Trophoblast cell (in vitro differentiated cells and primary cell): ENCODE measurements around the gene PDGFC.

Experiments used
- DNase-seq, 2 donors: peaks; one replicate each; pipeline ENCODE4 v3.0.0-alpha.2; 2016
- H2AFZ ChIP-seq: 2 replicates; pipeline ENCODE4 v1.6.1; 2013; ENCODE audit warnings: low read length, moderate library complexity, mild to moderate bottlenecking; ENCODE audit not compliant: insufficient read depth, poor library complexity
- H2AK5ac ChIP-seq: 2 replicates; pipeline ENCODE4 v1.6.1; 2013; ENCODE audit warnings: mild to moderate bottlenecking, low read length
- H2BK120ac ChIP-seq: 2 replicates; pipeline ENCODE4 v1.6.1; 2013; ENCODE audit warnings: low read length, mild to moderate bottlenecking, moderate library complexity; ENCODE audit not compliant: insufficient read depth, poor library complexity
- H2BK12ac ChIP-seq: 2 replicates; pipeline ENCODE4 v1.6.1; 2013; ENCODE audit warnings: mild to moderate bottlenecking, low read length, moderate library complexity
- H2BK5ac ChIP-seq: 2 replicates; pipeline ENCODE4 v1.6.1; 2013; ENCODE audit warnings: low read length, low read depth, moderate library complexity, mild to moderate bottlenecking; ENCODE audit not compliant: poor library complexity
- H3K14ac ChIP-seq: 2 replicates; pipeline ENCODE4 v1.6.1; 2013; ENCODE audit warnings: mild to moderate bottlenecking, low read length
- H3K18ac ChIP-seq: 2 replicates; pipeline ENCODE4 v1.6.1; 2013; ENCODE audit warnings: mild to moderate bottlenecking, low read length
- H3K23ac ChIP-seq: 2 replicates; pipeline ENCODE4 v1.6.1; 2013; ENCODE audit warnings: low read length
- H3K27ac ChIP-seq: 2 replicates; pipeline ENCODE4 v1.5.1; 2013; ENCODE audit warnings: low read depth, mild to moderate bottlenecking, inconsistent platforms, low read length, moderate library complexity
- H3K27me3 ChIP-seq: 2 replicates; pipeline ENCODE4 v1.6.1; 2013; ENCODE audit warnings: inconsistent platforms, mild to moderate bottlenecking, low read length, moderate library complexity; ENCODE audit not compliant: insufficient read depth
- H3K36me3 ChIP-seq, 2 experiments: 1 replicate in 1 of 2; 2 replicates in 1 of 2; pipeline ENCODE4 v1.6.1; 2013; ENCODE audit warnings: low read length in 2 of 2, mild to moderate bottlenecking in 2 of 2, moderate library complexity in 1 of 2; ENCODE audit not compliant: insufficient read depth in 2 of 2, control insufficient read depth in 1 of 2
- H3K4ac ChIP-seq: 2 replicates; pipeline ENCODE4 v1.6.1; 2013; ENCODE audit warnings: low read depth, mild to moderate bottlenecking, low read length, moderate library complexity
- H3K4me1 ChIP-seq, 2 experiments: 1 replicate in 1 of 2; 2 replicates in 1 of 2; pipeline ENCODE4 v1.6.1; 2013; ENCODE audit warnings: low read length in 2 of 2, mild to moderate bottlenecking in 2 of 2, moderate library complexity in 1 of 2; ENCODE audit not compliant: insufficient read depth in 2 of 2, control insufficient read depth in 1 of 2
- H3K4me2 ChIP-seq: 2 replicates; pipeline ENCODE4 v1.6.1; 2013; ENCODE audit warnings: inconsistent platforms, mild to moderate bottlenecking, low read length, moderate library complexity
- H3K4me3 ChIP-seq: 2 replicates; pipeline ENCODE4 v1.5.1; 2013; ENCODE audit warnings: mild to moderate bottlenecking, low read depth, low read length, inconsistent platforms
- H3K79me1 ChIP-seq: one replicate; pipeline ENCODE4 v1.6.1; 2013; ENCODE audit warnings: low read length
- H3K79me2 ChIP-seq: 2 replicates; pipeline ENCODE4 v1.6.1; 2013; ENCODE audit warnings: low read length, mild to moderate bottlenecking; ENCODE audit not compliant: control insufficient read depth, insufficient read depth, poor library complexity
- H3K9ac ChIP-seq: 2 replicates; pipeline ENCODE4 v1.6.1; 2013; ENCODE audit warnings: mild to moderate bottlenecking, low read length
- H3K9me3 ChIP-seq: 2 replicates; pipeline ENCODE4 v1.6.1; 2013; ENCODE audit warnings: low read depth, mild to moderate bottlenecking, control low read depth, inconsistent platforms, low read length; ENCODE audit not compliant: insufficient read depth
- H4K12ac ChIP-seq: 2 replicates; pipeline ENCODE4 v1.6.1; 2013; ENCODE audit warnings: low read depth, mild to moderate bottlenecking, low read length, moderate library complexity
- H4K8ac ChIP-seq: 2 replicates; pipeline ENCODE4 v1.6.1; 2013; ENCODE audit warnings: low read depth, mild to moderate bottlenecking, low read length, moderate library complexity
- H4K91ac ChIP-seq: one replicate; pipeline ENCODE4 v1.6.1; 2013; ENCODE audit warnings: low read depth, mild to moderate bottlenecking, low read length, moderate library complexity
- WGBS: extraction: QIAGEN DNeasy Blood & Tissue Kit; methylation state at CpG from one replicate; pipeline ENCODE4 v1.1.7; 2013; ENCODE audit warnings: missing lambda C conversion rate; ENCODE audit not compliant: insufficient read length, insufficient coverage; ENCODE audit errors: extremely low coverage; 5-methylcytosine and 5-hydroxymethylcytosine counted together

PDGFC gene

DNA sequence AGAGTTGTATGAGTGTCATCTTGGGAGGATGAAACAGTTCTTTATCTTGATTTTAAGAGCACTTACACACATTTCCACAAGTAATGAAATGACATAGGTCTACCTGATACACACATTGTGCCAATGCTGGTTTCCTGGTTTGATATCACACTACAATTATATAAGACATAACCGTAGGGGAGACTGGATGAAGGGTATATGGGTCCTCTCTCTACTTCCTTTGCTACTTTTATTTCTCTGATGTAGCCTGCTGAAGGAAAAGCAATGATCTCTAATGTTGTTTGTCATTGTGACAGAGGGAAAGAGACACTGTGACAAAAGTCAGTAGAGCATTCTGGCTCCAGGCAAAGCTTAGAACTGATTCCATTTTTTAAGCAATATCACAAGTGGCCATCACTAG is 238.0 kb downstream of the PDGFC start:
- Histone ChIP-seq H2AK5ac (no peak overlapping the region), H3K36me3 (no peaks in the 10 kb centered on the region), H2BK120ac (no peak overlapping the region), H3K79me2 (no peaks in the 10 kb centered on the region), H4K91ac (no peak overlapping the region), H4K8ac (no peak overlapping the region), H3K4me3 (no peak overlapping the region), H3K27ac (no peak overlapping the region), H2BK5ac (no peak overlapping the region), H3K23ac (no peak overlapping the region), H3K14ac (no peak overlapping the region), H3K4ac (no peak overlapping the region), H3K27me3 (no peaks in the 10 kb centered on the region), H3K9ac (no peak overlapping the region), H3K18ac (no peak overlapping the region), H4K12ac (no peak overlapping the region), H2BK12ac (no peak overlapping the region), H2AFZ (no peak overlapping the region), H3K9me3 (no peaks in the 10 kb centered on the region), H3K4me2 (no peak overlapping the region), H3K79me1 (no peaks in the 10 kb centered on the region), H3K4me1 (peaks cover 0 to 4% of the 10 kb centered on the region in 2 experiments)
- DNase-seq, result no peak
- no CpG with 5 or more reads among the region's 1 CpG for WGBS

GRCh38 chr4:156732634-156733033 is 239.0 kb downstream of the PDGFC start:
- H3K4ac ChIP-seq, result no peak overlapping the region
- no peak for DNase-seq
- WGBS, result no CpG with 5 or more reads among the region's 6 CpGs
- no peak overlapping the region for H2BK120ac ChIP-seq
- no peak overlapping the region for H2BK5ac ChIP-seq
- no peak overlapping the region for H3K9ac ChIP-seq
- H4K8ac ChIP-seq, result no peak overlapping the region
- H3K27me3 ChIP-seq, result no peaks in the 10 kb centered on the region
- no peak overlapping the region for H2BK12ac ChIP-seq
- no peak overlapping the region for H2AK5ac ChIP-seq
- H3K14ac ChIP-seq, result no peak overlapping the region
- H3K18ac ChIP-seq, result no peak overlapping the region
- H3K4me2 ChIP-seq, result no peak overlapping the region
- no peaks in the 10 kb centered on the region for H3K79me2 ChIP-seq
- H3K36me3 ChIP-seq, result no peaks in the 10 kb centered on the region
- no peak overlapping the region for H2AFZ ChIP-seq
- no peaks in the 10 kb centered on the region for H3K9me3 ChIP-seq
- H3K79me1 ChIP-seq, result no peaks in the 10 kb centered on the region
- peaks cover 0 to 4% of the 10 kb centered on the region in 2 experiments for H3K4me1 ChIP-seq
- no peak overlapping the region for H3K23ac ChIP-seq
- no peak overlapping the region for H3K27ac ChIP-seq
- no peak overlapping the region for H3K4me3 ChIP-seq
- H4K12ac ChIP-seq, result no peak overlapping the region
- H4K91ac ChIP-seq, result no peak overlapping the region

- H2BK5ac ChIP-seq, result no peak overlapping the region
- WGBS, result no CpG with 5 or more reads among the region's 4 CpGs
- no peak overlapping the region for H3K23ac ChIP-seq
- no peak overlapping the region for H3K4ac ChIP-seq
- no peaks in the 10 kb centered on the region for H3K27me3 ChIP-seq
- no peak overlapping the region for H3K4me3 ChIP-seq
- no peak for DNase-seq
- no peak overlapping the region for H4K8ac ChIP-seq
- H3K36me3 ChIP-seq, result no peaks in the 10 kb centered on the region
- H3K4me2 ChIP-seq, result no peak overlapping the region
- H3K9me3 ChIP-seq, result peaks cover 8% of the 10 kb centered on the region
- H2BK120ac ChIP-seq, result no peak overlapping the region
- H3K14ac ChIP-seq, result no peak overlapping the region
- H3K18ac ChIP-seq, result no peak overlapping the region
- H2AK5ac ChIP-seq, result no peak overlapping the region
- H3K27ac ChIP-seq, result no peak overlapping the region
- H3K79me2 ChIP-seq, result no peaks in the 10 kb centered on the region
- no peak overlapping the region for H4K91ac ChIP-seq
- H4K12ac ChIP-seq, result no peak overlapping the region
- no peak overlapping the region for H2BK12ac ChIP-seq
- H2AFZ ChIP-seq, result no peak overlapping the region
- H3K4me1 ChIP-seq, result no peaks in the 10 kb centered on the region
- H3K79me1 ChIP-seq, result no peaks in the 10 kb centered on the region
- H3K9ac ChIP-seq, result no peak overlapping the region
Measured at GRCh38 chr4:156729416-156729815, 242.2 kb downstream of the PDGFC start.

DNA sequence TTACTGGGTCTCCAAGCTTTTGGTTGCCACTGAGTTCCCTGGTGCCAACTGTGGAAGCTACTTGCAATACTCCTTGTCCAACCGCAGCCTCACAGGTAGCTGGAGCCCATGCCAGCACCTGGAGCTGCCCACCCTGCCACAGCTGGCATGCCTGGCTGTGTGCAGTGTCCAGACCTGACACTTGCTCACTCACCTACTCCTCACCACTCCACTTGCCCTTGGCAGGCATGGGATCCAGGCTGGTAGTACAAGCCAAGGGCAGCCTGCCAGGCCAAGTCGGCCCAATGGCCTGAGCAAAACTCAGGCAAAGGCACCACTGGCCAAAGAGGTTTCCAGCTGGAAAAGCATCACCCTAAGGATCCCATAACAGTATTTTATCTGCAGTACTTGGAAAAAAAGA is 246.3 kb downstream of the PDGFC start:
- Histone ChIP-seq H3K4me2 (no peak overlapping the region), H3K36me3 (no peaks in the 10 kb centered on the region), H3K9ac (no peak overlapping the region), H4K91ac (no peak overlapping the region), H3K23ac (no peak overlapping the region), H3K79me1 (no peaks in the 10 kb centered on the region), H2AK5ac (no peak overlapping the region), H3K27me3 (no peaks in the 10 kb centered on the region), H3K79me2 (no peaks in the 10 kb centered on the region), H3K4me3 (no peak overlapping the region), H3K4me1 (no peaks in the 10 kb centered on the region), H3K4ac (no peak overlapping the region), H2BK5ac (no peak overlapping the region), H2AFZ (no peak overlapping the region), H3K18ac (no peak overlapping the region), H2BK120ac (no peak overlapping the region), H3K9me3 (peaks cover 16% of the 10 kb centered on the region), H4K8ac (no peak overlapping the region), H4K12ac (no peak overlapping the region), H3K14ac (no peak overlapping the region), H3K27ac (no peak overlapping the region), H2BK12ac (no peak overlapping the region)
- no CpG with 5 or more reads among the region's 2 CpGs for WGBS
- no peak for DNase-seq
